HepG2 (cell line): Measurements from ENCODE around the gene STAB2.

Source experiments
- CTCF ChIP-seq: sonication (generic); formaldehyde crosslinking; IDR thresholded peaks from 2 replicates; pipeline ENCODE4 v1.5.0; 2020; ENCODE audit warnings: mild to moderate bottlenecking, missing genetic modification reagents, moderate library complexity
- HIVEP1 ChIP-seq: sonication (generic); formaldehyde crosslinking; IDR thresholded peaks from 2 replicates; pipeline ENCODE4 v1.4.0; 2020; ENCODE audit warnings: mild to moderate bottlenecking, missing genetic modification reagents
- ZBTB1 ChIP-seq: sonication (generic); formaldehyde crosslinking; IDR thresholded peaks from 2 replicates; pipeline ENCODE4 v1.4.0; 2020; ENCODE audit warnings: missing genetic modification reagents, borderline replicate concordance

- TF ChIP-seq ZBTB1 (no peak), HIVEP1 (CRISPR knock-in tag) (no peak), CTCF (no peak)
Observed at GRCh38 chr12:103805655-103806360, 218.7 kb downstream of the STAB2 start.
